Measurements from ENCODE around the gene HASPIN.
A peak's percentile ranks its signal among the peaks of the same experiment; 100 is the strongest.

HASPIN gene

GRCh38 chr17:3723556-3724377 lies at the start of gene HASPIN:
Gene HASPIN (plus strand): TSS chr17:3723903. CDS start chr17:3723936, 33 bp downstream.
- peak; percentile 85 for DNase-seq (ENCODE audit: low spot score)

DNA sequence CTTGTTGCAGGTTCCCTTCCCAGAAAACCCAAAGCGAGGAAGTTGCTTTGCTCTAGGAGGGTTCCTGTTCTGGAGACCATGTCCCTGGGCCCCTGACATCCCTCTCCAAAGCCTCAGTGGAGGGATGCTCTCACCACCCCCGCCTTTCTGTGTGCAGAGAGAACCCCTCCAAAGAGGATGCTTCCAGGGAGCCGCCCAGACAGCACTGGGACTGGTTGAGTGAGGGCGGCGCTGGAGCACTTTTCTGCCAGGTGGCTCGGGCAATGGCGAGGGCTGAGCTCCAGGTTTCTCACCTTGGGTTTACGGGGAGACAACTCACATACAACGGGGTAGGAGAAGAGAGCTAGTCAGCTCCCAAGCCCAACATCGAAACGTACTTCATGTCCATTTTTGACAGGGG lies 47.8 kb upstream of the HASPIN start:
- no peak for DNase-seq (ENCODE audit: low spot score)

DNA sequence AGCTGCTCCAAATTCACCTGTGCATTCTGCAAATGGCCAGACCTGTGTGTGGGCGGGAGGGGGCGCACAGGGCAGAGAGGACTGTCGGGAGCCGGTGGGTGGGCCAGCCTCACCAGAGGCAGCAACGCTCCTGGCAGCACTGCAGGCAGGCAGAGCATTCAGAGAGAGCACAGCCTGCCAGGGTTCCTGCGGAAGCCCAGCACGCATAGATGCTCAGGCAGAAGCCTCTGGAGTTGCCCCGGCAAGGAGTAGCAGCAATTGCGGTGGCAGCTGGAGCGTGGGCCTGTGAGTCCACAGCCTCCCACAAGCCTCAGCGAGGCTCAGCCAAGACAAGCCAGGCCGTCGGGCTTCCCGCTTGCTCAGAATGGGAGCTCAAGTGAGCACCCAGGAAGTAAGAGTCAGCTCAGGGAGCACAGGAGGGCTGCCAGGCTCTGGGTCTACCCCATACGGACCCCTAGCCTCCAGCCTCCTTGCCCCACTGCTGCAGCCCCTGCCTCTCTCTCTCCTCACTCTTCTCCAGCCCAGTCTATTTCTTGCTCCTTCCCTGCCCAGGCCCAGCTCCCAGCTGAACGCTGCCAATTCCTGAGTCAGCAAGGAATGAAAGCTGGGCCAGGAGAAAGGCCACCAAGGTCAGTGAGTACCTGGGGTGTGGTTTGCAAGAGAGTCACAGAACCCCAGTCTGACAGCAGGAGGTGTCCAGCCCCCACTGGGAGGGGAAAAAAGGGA lies 45.4 kb upstream of the HASPIN start:
- no peak for DNase-seq (ENCODE audit: low spot score)

DNA sequence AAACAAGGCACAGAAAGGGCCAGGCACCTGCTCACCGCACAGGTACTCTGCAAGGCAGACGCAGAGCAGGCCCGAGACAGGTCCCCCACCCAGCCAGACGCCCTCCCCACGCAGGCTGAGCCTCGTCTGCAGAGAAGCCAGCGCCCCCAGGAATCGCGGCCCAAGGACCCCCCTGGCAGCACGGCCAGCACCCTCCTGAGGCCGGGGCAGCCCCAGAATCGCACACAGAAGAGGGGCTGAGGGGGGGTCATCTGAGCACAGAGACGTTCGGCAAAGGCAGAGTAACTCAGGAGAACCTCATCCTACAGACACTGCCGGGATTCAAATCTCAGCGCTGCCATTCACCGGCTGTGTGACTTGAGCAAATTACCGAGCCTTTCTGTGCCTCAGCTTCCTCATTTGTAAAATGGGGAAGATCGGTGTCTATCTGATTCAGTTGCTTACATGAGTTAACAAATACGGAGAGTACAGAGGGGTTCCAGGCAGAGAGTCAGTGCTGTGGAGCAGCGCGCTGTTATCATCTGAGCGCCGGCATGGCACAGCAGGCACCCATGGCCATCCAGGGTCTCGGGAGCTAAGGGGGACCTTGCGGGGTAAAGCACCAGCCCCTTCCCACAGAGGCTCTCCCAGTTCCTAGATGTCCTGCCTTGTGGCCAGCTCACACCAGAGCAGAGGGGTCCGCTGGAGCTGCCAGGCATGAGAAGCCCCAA lies 44.7 kb upstream of the HASPIN start:
- no peak for DNase-seq (ENCODE audit: low spot score)

GRCh38 chr17:3679531-3680126 lies 44.1 kb upstream of the HASPIN start:
- DNase-seq (ENCODE audit: low spot score), result no peak

- no peak for DNase-seq (ENCODE audit: low spot score)
Measured at GRCh38 chr17:3681057-3681456, 42.6 kb upstream of the HASPIN start.

GRCh38 chr17:3681565-3681964 lies 42.1 kb upstream of the HASPIN start:
- no peak for DNase-seq (ENCODE audit: low spot score)

DNA sequence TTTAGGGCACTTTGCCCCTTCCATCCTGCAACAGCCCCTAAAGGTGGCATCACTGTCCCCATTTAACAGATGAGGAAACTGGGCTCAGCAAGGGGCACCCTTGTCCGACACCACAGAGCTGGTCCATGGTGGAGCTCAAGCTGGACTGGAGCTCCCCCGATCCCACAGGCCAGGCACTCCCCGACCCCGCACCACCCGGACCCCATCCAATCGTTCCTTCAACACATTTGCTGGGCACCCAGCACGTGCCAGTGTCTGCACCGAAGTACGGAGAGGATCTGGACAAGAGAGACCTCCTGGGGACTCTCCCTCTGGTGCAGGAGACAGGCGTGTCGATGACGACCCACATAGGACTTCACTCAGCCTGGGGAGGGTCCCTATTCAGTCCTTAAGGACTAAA lies 41.7 kb upstream of the HASPIN start:
- DNase-seq (ENCODE audit: low spot score), result no peak

GRCh38 chr17:3683054-3683511 lies 40.6 kb upstream of the HASPIN start:
- DNase-seq (ENCODE audit: low spot score), result peak; percentile 55

- DNase-seq (ENCODE audit: low spot score), result no peak
Measured at GRCh38 chr17:3685174-3685573, 38.5 kb upstream of the HASPIN start.

DNA sequence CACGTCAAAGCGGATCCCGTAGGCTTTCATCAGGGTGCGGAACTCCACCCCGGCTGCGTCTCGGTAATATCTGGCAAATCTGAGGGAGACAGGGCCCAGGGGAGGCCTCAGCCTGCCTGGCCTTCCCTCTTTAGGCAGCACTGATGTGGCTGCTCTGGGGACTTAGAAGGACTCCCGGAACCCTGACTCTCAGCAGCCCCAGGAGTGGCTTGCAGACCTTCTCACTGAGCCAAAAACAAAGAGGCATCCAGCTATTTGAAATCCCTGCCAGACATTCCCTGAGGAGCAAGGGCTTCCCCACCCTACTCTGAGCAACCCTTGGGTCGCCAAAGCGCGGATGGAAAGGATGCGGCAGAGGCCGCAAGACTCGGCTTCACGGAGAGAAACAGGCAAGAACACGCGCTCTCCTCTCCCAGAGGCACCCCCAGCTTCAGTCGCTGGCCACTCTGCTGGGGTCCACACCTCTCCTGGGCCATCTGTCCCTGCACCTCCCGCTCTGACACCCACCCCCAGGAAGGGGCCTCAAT lies 35.6 kb upstream of the HASPIN start:
- DNase-seq (ENCODE audit: low spot score), result no peak

DNA sequence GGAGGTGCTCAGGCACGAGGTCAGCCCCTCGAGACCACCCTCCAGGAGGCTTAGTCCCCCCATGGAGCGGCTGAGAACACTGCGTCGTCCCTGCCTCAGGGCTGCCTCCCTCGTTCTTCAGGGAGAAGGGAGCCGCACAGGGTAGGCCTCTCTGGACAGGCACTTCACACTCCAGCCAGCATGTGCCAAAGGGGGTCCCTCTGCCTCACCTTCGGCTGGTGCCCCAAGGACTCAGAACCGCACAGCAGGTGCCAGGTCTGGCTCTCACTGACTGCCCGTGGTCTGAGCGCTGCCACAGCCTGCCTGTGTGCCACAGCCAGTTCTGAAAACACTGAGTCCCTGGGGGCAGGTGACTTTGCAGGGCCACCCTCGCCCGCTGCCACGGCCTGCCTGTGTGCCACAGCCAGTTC lies 34.8 kb upstream of the HASPIN start:
- no peak for DNase-seq (ENCODE audit: low spot score)

DNA sequence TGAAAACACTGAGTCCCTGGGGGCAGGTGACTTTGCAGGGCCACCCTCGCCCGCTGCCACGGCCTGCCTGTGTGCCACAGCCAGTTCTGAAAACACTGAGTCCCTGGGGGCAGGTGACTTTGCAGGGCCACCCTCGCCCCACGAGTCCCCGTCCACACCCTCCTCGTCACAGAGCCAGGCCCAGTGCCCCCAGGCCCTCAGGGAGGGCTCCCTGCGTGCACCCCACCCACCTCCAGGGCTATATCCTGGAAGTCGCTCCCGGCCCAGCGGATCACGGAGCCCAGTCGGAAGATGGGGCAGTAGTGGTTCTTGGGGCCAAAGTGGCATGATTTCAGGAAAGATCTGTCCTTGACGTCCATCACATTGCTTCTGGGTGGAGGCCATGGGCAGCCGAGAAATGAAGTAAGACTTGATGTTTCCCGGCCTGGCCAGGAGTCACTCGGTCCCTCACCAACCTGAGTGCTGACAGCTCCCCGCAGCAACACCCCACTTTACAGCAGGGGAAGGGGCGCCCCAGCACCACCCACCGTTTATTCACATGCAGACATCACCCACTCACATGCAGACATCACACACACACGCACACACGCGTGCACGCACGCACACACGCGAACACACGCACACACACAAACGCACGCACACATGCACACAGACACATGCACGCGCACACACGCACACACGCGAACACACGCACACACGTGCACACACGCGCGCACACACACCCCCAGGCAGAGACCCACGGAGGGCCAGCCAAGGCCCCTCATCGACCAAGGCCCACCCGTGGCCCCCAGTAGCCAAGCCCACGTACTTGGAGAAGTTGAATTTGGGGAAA lies 34.2 kb upstream of the HASPIN start:
- DNase-seq (ENCODE audit: low spot score), result no peak

- DNase-seq (ENCODE audit: low spot score), result no peak
Measured at GRCh38 chr17:3690094-3690715, 33.5 kb upstream of the HASPIN start.

DNA sequence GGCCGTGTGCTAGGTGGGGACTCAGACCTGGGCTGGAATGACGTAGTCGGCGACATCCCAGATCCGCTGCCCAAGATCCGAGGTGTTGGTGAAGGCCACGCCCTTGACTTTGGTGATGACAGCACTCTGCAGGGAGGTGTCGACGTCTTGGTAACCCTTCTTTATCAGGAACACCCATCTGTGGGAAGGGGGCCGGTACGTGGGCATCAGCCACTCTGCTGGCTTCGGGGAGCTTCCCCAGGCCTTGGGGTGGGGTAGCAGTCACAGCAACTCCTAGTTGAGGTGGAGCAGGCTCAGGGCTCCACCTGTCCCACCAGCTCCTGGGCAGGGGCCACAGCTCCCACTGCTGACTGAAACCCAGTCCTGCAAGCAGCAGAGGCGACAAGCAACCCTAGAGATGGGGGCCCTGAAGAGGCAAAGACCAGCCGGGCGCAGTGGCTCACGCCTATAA lies 32.1 kb upstream of the HASPIN start:
- DNase-seq (ENCODE audit: low spot score), result no peak

DNA sequence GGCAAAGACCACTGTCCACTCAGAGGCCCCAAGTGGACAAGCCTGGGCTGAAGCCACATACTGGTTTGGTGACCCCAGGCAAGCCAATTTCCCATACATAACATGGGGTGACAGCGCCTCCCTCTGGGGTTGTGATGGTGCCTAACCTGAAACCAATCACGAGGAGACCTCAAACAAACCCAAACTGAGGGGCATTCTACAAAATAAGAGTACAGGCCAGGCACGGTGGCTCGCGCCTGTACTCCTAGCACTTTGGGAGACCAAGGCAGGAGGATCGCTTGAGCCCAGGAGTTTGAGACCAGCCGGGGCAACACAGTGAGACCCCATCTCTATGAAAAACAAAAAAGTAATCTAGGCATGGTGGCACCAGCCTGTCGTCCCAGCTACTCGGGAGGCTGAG lies 31.4 kb upstream of the HASPIN start:
- no peak for DNase-seq (ENCODE audit: low spot score)

GRCh38 chr17:3693141-3693540 lies 30.6 kb upstream of the HASPIN start:
- no peak for DNase-seq (ENCODE audit: low spot score)

GRCh38 chr17:3693829-3694231 lies 29.9 kb upstream of the HASPIN start:
- DNase-seq (ENCODE audit: low spot score), result no peak

- peak; percentile 31 for DNase-seq (ENCODE audit: low spot score)
Measured at GRCh38 chr17:3695129-3695722, 28.5 kb upstream of the HASPIN start.
